IPS DF 19.7 (cell line): Measurements from ENCODE around the gene ABHD2.
"Not testable (repeated sequence)": the region's sequence is repeated elsewhere in the genome, so short reads cannot be mapped to it uniquely, and the experiment has no call there.

Experiments
- DNase-seq: peaks from one replicate; pipeline ENCODE4 v3.0.0-alpha.2; 2013; ENCODE audit warnings: low read depth, low spot score

ABHD2 gene

DNA sequence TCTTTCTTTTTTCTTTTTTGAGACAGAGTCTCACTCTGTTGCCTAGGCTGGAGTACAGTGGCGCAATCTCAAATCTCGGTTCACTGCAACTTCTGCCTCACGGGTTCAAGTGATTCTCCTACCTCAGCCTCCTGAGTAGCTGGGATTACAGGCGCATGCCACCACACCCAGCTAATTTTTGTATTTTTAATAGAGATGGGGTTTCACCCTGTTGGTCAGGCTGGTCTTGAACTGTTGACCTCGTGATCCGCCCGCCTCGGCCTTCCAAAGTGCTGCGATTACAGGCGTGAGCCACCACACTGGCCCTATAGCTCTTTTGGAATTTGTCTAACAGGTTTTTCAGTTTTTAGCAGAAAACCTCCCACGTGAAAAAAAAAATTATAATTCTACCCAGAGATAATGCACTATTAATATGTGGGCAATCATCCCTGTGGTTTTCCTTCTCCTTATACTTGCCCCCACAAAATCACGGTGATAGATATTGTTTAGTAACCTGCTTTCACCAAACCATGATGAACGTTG is 32.3 kb downstream of the ABHD2 start:
- not testable (repeated sequence) for DNase-seq

- no peak for DNase-seq
These were observed 33.2 kb downstream of the ABHD2 start for GRCh38 chr15:89121414-89121813.

GRCh38 chr15:89122505-89123180 is 34.4 kb downstream of the ABHD2 start:
- no peak for DNase-seq

- DNase-seq = no peak
These were observed 34.9 kb downstream of the ABHD2 start for GRCh38 chr15:89123181-89123525.

DNA sequence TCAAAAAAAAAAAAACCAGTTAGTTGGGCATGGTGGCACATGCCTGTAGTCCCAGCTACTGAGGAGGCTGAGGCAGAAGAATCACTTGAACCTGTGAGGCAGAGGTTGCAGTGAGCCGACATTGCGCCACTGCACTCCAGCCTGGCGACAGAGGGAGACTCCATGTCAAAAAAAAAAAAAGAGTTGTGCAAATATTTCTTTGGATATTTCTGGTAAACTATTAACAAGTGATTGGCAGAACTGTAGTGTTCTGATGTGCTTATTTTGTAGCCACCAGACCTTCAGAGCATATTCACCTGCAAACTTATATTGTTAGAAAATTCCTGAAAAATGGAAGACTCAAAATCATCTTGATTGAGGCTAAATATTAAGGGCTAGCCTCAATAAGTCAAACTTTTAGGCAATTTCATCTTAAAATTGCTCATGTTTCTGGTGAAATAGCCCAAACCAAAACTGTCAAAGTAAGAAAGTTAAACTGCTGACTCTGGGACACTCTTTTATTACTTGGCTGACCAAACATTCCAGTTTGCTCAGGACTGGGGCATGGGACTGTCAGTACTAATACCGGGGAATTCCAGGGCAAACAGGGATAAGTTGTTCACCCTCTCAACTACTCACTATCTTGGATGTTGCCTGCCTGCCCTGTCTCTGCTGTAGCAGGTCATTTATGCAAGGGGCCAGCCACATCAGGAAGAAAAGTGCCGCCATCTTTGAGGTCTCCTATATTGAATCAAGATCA is 37.0 kb downstream of the ABHD2 start:
- DNase-seq = no peak

- no peak for DNase-seq
These were observed 37.8 kb downstream of the ABHD2 start for GRCh38 chr15:89126009-89126408.

DNA sequence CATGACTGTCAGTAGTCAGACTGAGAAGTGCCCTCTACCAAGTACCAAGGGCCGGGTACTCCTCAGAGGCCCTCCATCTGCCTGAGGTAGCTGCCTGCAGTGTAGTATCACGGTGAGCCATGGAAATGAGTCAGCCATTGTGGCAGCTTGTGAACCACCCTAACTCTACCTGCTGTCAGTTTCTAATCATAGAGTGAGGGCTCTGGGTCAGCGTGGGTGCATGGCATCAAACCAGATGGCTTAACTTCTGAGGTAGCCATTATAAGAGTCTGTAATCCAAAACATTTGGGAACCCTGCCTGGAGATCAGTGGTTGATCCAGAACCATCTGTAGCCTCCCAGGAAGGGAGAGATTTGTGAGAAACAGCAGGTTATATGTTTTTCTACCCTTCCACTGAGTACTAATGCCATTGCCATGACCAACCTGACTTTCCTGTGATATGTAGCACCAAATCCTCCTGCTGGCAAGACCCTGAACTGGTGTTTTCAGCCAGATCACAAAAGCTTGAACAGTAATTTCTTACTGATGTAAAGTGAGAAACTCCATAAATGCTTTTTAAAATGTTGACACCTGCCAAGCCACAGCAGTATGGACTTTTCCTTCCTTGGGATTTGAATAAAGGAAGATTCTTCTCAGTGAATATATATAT is 38.9 kb downstream of the ABHD2 start:
- no peak for DNase-seq

- no peak for DNase-seq
These were observed 40.3 kb downstream of the ABHD2 start for GRCh38 chr15:89128320-89129122.

- no peak for DNase-seq
These were observed 41.0 kb downstream of the ABHD2 start for GRCh38 chr15:89129123-89129815.

DNA sequence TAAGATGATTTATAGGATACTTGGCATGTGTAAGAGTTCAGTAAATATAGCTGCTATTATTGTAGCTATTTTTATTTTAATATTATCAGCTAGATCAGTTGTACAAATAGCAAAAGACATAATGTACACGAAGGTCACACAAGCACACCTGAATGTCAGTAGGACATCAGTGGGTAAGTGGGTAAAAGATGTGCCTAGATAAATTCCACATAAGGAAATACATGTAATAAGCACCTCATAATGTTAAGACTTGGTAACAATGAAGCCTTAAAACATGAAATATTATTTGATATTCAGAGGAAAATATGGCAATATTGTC is 41.5 kb downstream of the ABHD2 start:
- no peak for DNase-seq

DNA sequence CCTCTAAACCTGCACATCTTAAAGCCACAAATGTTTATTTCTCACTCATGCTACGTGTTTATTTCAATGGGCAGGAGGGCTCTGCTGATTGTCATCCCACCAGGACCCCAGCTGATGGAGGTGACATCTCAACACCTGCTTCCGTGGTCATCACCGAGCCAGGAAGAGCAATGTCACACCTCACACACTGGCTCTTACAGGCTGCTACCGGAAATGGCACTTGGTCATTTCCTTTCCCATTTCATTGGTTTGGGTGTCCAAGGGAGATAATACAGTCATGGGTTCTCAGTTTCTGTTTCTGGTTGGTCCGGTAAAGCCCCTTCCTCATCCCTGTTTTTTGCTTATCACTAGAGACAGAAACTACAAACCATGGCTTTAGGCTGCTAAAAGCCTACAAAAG is 41.9 kb downstream of the ABHD2 start:
- DNase-seq = no peak

DNA sequence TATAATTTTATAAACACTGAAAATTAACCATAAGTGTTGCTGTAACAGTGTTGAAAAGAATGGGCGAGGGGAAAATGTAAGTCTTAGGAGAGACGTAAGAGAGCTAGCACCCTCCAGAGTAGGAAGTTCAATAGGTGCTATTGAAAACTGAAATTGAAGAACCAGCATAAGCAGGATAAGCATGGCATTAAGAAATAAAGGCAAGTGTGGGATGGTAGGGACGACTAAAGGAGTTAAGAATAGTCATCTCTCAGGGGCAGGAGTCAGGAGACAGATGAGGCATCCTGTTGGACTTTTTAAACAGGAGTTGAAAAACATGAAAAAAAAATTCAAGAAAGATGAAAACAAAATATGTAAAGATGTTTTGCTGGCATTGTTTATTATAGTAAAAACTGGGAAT is 43.5 kb downstream of the ABHD2 start:
- DNase-seq = no peak

DNA sequence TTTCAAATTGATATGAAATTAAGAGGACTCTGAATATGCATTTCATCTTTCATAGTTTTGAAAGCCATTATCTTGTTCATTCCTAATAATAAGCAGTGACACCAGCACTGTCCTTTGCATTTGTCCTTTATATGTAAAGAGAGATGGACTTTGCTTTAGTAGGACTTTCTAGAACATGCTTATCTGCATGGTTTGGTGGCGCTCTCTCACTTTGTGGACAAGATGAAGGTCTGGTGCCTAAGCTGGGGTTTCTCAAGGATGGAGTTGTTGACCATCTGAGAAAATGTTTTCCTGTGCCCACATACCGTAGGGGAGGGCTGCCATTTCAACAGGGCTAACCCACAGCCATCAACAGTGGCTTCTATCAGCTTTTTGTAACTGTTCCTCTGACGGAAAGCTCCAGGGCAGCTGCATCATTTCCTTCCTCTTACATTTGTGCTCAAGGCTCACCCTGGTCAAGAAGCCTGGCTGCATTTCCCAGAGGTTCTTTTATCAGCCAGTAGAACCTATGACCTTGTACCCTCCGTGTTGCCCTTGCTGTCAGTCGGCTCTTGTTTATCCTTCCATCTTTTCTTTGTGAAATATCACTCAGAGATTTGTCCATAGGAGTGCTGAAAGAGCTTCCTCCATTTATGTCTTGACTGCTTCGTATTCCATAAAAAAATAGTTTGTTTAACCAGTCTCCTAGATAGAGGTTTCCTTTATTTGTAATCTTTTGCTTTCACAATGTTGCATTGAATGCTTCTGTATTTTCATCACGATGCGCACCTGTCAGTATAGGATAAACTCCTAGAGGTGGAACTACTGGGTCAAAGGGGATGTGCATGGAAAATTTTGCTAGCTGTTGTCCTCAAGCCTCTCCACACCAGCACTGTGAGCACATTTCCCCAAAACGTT is 44.6 kb downstream of the ABHD2 start:
- no peak for DNase-seq

GRCh38 chr15:89135387-89136077 is 47.3 kb downstream of the ABHD2 start:
- not testable (repeated sequence) for DNase-seq

GRCh38 chr15:89136078-89136806 is 48.0 kb downstream of the ABHD2 start:
- no peak for DNase-seq

GRCh38 chr15:89136818-89137772 is 48.8 kb downstream of the ABHD2 start:
- no peak for DNase-seq

GRCh38 chr15:89137926-89138325 is 49.7 kb downstream of the ABHD2 start:
- DNase-seq = no peak
